K562 (cell line): ENCODE results near the gene BIRC6. TPM values are rescaled to one million over a fixed set of nuclear protein-coding genes. Genes with fewer than 3 reads are reported as not detected.

Experiments used
- ATAC-seq: fragments of 200-7000 bp; cut with Tn5 transposase; 3 replicates; pipeline ENCODE4 v1.9.1; 2020; ENCODE audit warnings: moderate library complexity
- BruUV-seq: library from RNA; stranded (reverse); fragments of 400-500 nt; replicated peaks from 2 replicates; lab custom pipeline; 2021; lab: Mats Ljungman, UMichigan
- CTCF ChIA-PET: fragments of 300-600 bp; formaldehyde crosslinking; extraction: SDS; loops from one replicate; lab custom pipeline; 2021; ENCODE audit warnings: low intra/inter-chr PET ratio; lab: Yijun Ruan, JAX
- POLR2A ChIA-PET: fragments of 300-600, 350-650 bp; sonication (Branson Sonifier 250); formaldehyde crosslinking; extraction: SDS; loops from one replicate; lab custom pipeline; 2021; ENCODE audit warnings: antibody characterized with exemption, inconsistent platforms; lab: Yijun Ruan, JAX
- DNase-seq, 4 experiments: peaks; one replicate each; pipeline versions ENCODE4 v3.0.0 to v3.0.0-alpha.2; 2011 to 2018; ENCODE audit warnings: low spot score in 3 of 4, mixed read lengths in 3 of 4; ENCODE audit errors: extremely low read depth in 1 of 4
- FAIRE-seq: peaks from 2 replicates; lab custom pipeline; 2011; peaks lifted over from hg19 to GRCh38; lab: Jason Lieb, UNC
- H2AFZ ChIP-seq: 2 replicates; pipeline ENCODE4 v1.6.0; 2011; ENCODE audit warnings: low read depth, low read length, control low read depth, inconsistent platforms
- H3K27ac ChIP-seq: fragments of 200-600 bp; 3 replicates; pipeline ENCODE4 v1.8.0; 2011; ENCODE audit warnings: low read depth, mild to moderate bottlenecking, control low read depth, inconsistent platforms, low read length, moderate library complexity, mixed read lengths; ENCODE audit errors: extremely low read depth
- H3K27me3 ChIP-seq, 2 experiments: fragments of 300-600 bp in 1 of 2; 2 replicates in 1 of 2; 3 replicates in 1 of 2; pipeline versions ENCODE4 v1.6.0 to v1.8.0; 2011; ENCODE audit warnings: inconsistent platforms in 2 of 2, low read length in 2 of 2, mild to moderate bottlenecking in 1 of 2, mixed read lengths in 1 of 2, moderate library complexity in 1 of 2; ENCODE audit not compliant: control insufficient read depth in 2 of 2, insufficient read depth in 2 of 2
- H3K36me3 ChIP-seq: fragments of 300-600 bp; 3 replicates; pipeline ENCODE4 v1.8.0; 2011; ENCODE audit warnings: mild to moderate bottlenecking, low read length, inconsistent platforms; ENCODE audit not compliant: control insufficient read depth, insufficient read depth
- H3K4me1 ChIP-seq, 2 experiments: fragments of 200-600 bp in 1 of 2; replicated peaks in 1 of 2; 2 replicates in 1 of 2; 3 replicates in 1 of 2; pipeline versions ENCODE4 v1.5.1 to v1.8.0; 2011; ENCODE audit warnings: inconsistent platforms in 2 of 2, low read length in 2 of 2, mild to moderate bottlenecking in 1 of 2, mixed read lengths in 1 of 2, moderate library complexity in 1 of 2; ENCODE audit not compliant: control insufficient read depth in 2 of 2, insufficient read depth in 2 of 2
- H3K4me2 ChIP-seq: 2 replicates; pipeline ENCODE4 v1.6.1; 2011; ENCODE audit warnings: low read length, control low read depth, inconsistent platforms, mixed read lengths; ENCODE audit not compliant: insufficient read depth
- H3K4me3 ChIP-seq: fragments of 200-600 bp; sonication (generic), shearing (Covaris generic); 2 replicates; pipeline ENCODE4 v1.5.1; 2016; ENCODE audit warnings: control low read depth, inconsistent platforms
- H3K79me2 ChIP-seq: fragments of 200-600 bp; 3 replicates; pipeline ENCODE4 v1.8.0; 2011; ENCODE audit warnings: low read length, inconsistent platforms; ENCODE audit not compliant: control insufficient read depth, insufficient read depth
- H3K9ac ChIP-seq, 2 experiments: 2 replicates each; pipeline versions ENCODE4 v1.6.0 to v1.6.1; 2011; ENCODE audit warnings: low read depth in 2 of 2, low read length in 2 of 2, control low read depth in 1 of 2, inconsistent platforms in 1 of 2, mild to moderate bottlenecking in 1 of 2, mixed read lengths in 1 of 2; ENCODE audit not compliant: insufficient read depth in 1 of 2
- H3K9me1 ChIP-seq: one replicate; pipeline ENCODE4 v1.6.0; 2011; ENCODE audit warnings: inconsistent platforms, mild to moderate bottlenecking, low read length, moderate library complexity; ENCODE audit not compliant: control insufficient read depth, insufficient read depth
- H3K9me3 ChIP-seq: replicated peaks from 2 replicates; pipeline ENCODE4 v1.5.1; 2011; ENCODE audit warnings: low read depth, low read length, inconsistent platforms; ENCODE audit not compliant: control insufficient read depth, insufficient read depth
- H4K20me1 ChIP-seq: replicated peaks from 2 replicates; pipeline ENCODE4 v1.6.1; 2011; ENCODE audit warnings: low read length, inconsistent platforms, mixed read lengths; ENCODE audit not compliant: control insufficient read depth, insufficient read depth
- EHMT2 ChIP-seq: fragments of 450-650 bp; IDR thresholded peaks from 2 replicates; pipeline ENCODE4 v1.6.1; 2018; ENCODE audit warnings: antibody characterized with exemption
- ETV1 ChIP-seq: fragments of 450-650 bp; conservative IDR thresholded peaks from 2 replicates; pipeline ENCODE4 v1.6.1; 2016; ENCODE audit warnings: missing genetic modification characterization, control low read depth, low read depth, missing compliant biosample characterization
- NCOA2 ChIP-seq, 2 experiments: fragments of 450-650 bp; IDR thresholded peaks; 2 replicates each; pipeline ENCODE4 v1.6.1; 2018; ENCODE audit warnings: mild to moderate bottlenecking in 2 of 2, moderate library complexity in 1 of 2; ENCODE audit not compliant: partially characterized antibody in 2 of 2
- NR3C1 ChIP-seq: sonication (generic); formaldehyde crosslinking; IDR thresholded peaks from 2 replicates; pipeline ENCODE4 v1.8.1; 2022; ENCODE audit warnings: missing genetic modification reagents
- RBM25 ChIP-seq: fragments of 200-400 bp; formaldehyde crosslinking; IDR thresholded peaks from 2 replicates; pipeline ENCODE4 v1.6.1; 2018; ENCODE audit warnings: low read length, low read depth, moderate library complexity; ENCODE audit not compliant: severe bottlenecking
- SAFB ChIP-seq: fragments of 200-400 bp; formaldehyde crosslinking; IDR thresholded peaks from 2 replicates; pipeline ENCODE4 v1.6.1; 2017; ENCODE audit warnings: low read depth, low read length, borderline replicate concordance
- SMARCB1 ChIP-seq: IDR thresholded peaks from 2 replicates; pipeline ENCODE4 v1.6.1; 2011; ENCODE audit warnings: improper control_type of control experiment, low read depth; ENCODE audit not compliant: insufficient read length
- SP2 ChIP-seq: IDR thresholded peaks from 2 replicates; pipeline ENCODE4 v1.6.1; 2011; ENCODE audit warnings: mild to moderate bottlenecking, low read depth, low read length, moderate library complexity; ENCODE audit not compliant: poor library complexity, severe bottlenecking; ENCODE audit errors: extremely low read depth
- TCFL5 ChIP-seq: fragments of 250-450 bp; sonication (Bioruptor Pico); conservative IDR thresholded peaks from 2 replicates; pipeline ENCODE4 v1.6.1; 2021; ENCODE audit warnings: mild to moderate bottlenecking, moderate library complexity, matching md5 sums
- ZNF121 ChIP-seq: sonication (generic); formaldehyde crosslinking; conservative IDR thresholded peaks from 2 replicates; pipeline ENCODE4 v1.8.0; 2022; ENCODE audit warnings: missing genetic modification reagents
- ZNF444 ChIP-seq: fragments of 250-450 bp; sonication (Bioruptor Pico); IDR thresholded peaks from 2 replicates; pipeline ENCODE4 v1.4.0; 2020; ENCODE audit warnings: mild to moderate bottlenecking, moderate library complexity
- ZNF780A ChIP-seq: fragments of 250-450 bp; sonication (Bioruptor Pico); IDR thresholded peaks from 2 replicates; pipeline ENCODE4 v1.5.0; 2021; ENCODE audit warnings: mild to moderate bottlenecking
- WGBS: fragments of 100-300 bp; shearing (Covaris generic); methylation state at CpG from one replicate; pipeline ENCODE4 v1.1.6; 2016; ENCODE audit warnings: low coverage, mixed read lengths; ENCODE audit not compliant: insufficient coverage; ENCODE audit errors: missing lambda C conversion rate; 5-methylcytosine and 5-hydroxymethylcytosine counted together
- in situ Hi-C: fragments of 300-500 bp; cut with MboI; formaldehyde crosslinking; loops from 4 replicates; pipeline ENCODE4 v1.15.0; 2018; ENCODE audit warnings: inconsistent platforms, mixed read lengths
- intact Hi-C: fragments of 100-400 bp; cut with micrococcal nuclease; formaldehyde crosslinking; loops from 2 replicates; pipeline ENCODE4 v1.14.2; 2022
- polyA plus RNA-seq, 8 experiments: library from polyadenylated mRNA; depleted of rRNA in 4 of 8; stranded (reverse) in 5 of 8; unstranded in 3 of 8; fragments of >200 nt; fragmentation: Nextera tagmentation in 2 of 8; fragmentation: Illumina TruSeq in 1 of 8; extraction: Ambion mirVana in 2 of 8; extraction: Trizol in 1 of 8; gene quantifications; 2 replicates each; pipeline versions ENCODE4 v1.2.1 to v1.2.3, GENCODE V29; 2011 to 2014; ENCODE audit warnings: inconsistent platforms in 1 of 8, missing spikeins in 1 of 8
- total RNA-seq, 7 experiments: library from RNA; depleted of rRNA in 6 of 7; stranded (reverse); fragments of >200 nt in 6 of 7; fragmentation: Illumina TruSeq in 2 of 7; extraction: Trizol in 2 of 7; gene quantifications; 2 replicates each; pipeline versions ENCODE4 v1.2.1 to v1.2.3, GENCODE V29; 2011 to 2021; ENCODE audit warnings: low replicate concordance in 1 of 7
- TF ChIP-seq, protein P1 (sequence below): fragments of 150-350 bp; IDR thresholded peaks from 2 replicates; pipeline ENCODE4 v1.6.1; 2014; ENCODE audit warnings: low read depth, mild to moderate bottlenecking, low read length, borderline replicate concordance
- TF ChIP-seq, protein P2 (sequence below): fragments of 250-450 bp; sonication (Bioruptor Pico); IDR thresholded peaks from 2 replicates; pipeline ENCODE4 v1.4.0; 2020; ENCODE audit warnings: borderline replicate concordance

The BIRC6 gene
- total and polyA plus RNA-seq, 9 of the 15 experiments (the other 6 are each of a cell fraction or from before 2014, with no cell fraction given): 18.8 to 110 (median 49.8) TPM

DNA sequence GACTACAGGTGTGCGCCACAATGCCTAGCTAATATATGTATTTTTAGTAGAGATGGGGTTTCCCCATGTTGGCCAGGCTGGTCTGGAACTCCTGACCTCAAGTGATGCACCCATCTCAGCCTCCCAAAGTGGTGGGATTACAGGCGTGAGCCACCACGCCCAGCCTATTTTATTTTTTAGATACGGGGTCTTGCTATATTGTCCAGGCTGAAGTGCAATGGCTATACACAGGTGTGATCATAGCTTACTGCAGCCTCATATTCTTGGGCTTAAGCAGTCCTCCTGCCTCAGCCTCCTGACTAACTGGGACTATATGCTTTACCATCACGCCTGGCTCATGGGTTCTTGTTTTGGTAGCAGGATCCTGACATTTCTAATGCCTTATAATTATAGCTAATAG is 42.4 kb downstream of the BIRC6 start:
- POLR2A ChIA-PET: interaction anchor here (1.0 kb wide), 1 partner anchor 9 kb away, joined by 3 read pairs; no protein-coding TSS in a partner anchor

More for the DNA sequence above, 42.4 kb downstream of the BIRC6 start:
- no peaks in the 10 kb centered on the region for H3K9me3 ChIP-seq
- H3K9me1 ChIP-seq: no peaks in the 10 kb centered on the region
- H3K4me1 ChIP-seq: no peaks in the 10 kb centered on the region
- in situ Hi-C loops (no loop called here), intact Hi-C loops (no loop called here)
- DNase-seq (no peak), ATAC-seq (no peak), FAIRE-seq (no peak)
- H3K79me2 ChIP-seq: no peaks in the 10 kb centered on the region; the same call in 2 of the 3 replicates
- no peak overlapping the region for H3K4me3 ChIP-seq
- TF ChIP-seq ZNF780A (CRISPR knock-in tag): no peak
- no peak for TF ChIP-seq NR3C1
- TF ChIP-seq, protein P1, sequence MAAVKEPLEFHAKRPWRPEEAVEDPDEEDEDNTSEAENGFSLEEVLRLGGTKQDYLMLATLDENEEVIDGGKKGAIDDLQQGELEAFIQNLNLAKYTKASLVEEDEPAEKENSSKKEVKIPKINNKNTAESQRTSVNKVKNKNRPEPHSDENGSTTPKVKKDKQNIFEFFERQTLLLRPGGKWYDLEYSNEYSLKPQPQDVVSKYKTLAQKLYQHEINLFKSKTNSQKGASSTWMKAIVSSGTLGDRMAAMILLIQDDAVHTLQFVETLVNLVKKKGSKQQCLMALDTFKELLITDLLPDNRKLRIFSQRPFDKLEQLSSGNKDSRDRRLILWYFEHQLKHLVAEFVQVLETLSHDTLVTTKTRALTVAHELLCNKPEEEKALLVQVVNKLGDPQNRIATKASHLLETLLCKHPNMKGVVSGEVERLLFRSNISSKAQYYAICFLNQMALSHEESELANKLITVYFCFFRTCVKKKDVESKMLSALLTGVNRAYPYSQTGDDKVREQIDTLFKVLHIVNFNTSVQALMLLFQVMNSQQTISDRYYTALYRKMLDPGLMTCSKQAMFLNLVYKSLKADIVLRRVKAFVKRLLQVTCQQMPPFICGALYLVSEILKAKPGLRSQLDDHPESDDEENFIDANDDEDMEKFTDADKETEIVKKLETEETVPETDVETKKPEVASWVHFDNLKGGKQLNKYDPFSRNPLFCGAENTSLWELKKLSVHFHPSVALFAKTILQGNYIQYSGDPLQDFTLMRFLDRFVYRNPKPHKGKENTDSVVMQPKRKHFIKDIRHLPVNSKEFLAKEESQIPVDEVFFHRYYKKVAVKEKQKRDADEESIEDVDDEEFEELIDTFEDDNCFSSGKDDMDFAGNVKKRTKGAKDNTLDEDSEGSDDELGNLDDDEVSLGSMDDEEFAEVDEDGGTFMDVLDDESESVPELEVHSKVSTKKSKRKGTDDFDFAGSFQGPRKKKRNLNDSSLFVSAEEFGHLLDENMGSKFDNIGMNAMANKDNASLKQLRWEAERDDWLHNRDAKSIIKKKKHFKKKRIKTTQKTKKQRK: no peak
- TF ChIP-seq ETV1 (tag): no peak
- TF ChIP-seq NCOA2 (IDR thresholded peaks at IDR 0.05; ENCODE audit: partially characterized antibody in 2 of 2): no peak
- TF ChIP-seq SMARCB1: no peak
- peak; percentile 46 for TF ChIP-seq ZNF121 (CRISPR knock-in tag)
- peak; percentile 30 for TF ChIP-seq RBM25
- no peak for TF ChIP-seq SAFB
- TF ChIP-seq, protein P2, sequence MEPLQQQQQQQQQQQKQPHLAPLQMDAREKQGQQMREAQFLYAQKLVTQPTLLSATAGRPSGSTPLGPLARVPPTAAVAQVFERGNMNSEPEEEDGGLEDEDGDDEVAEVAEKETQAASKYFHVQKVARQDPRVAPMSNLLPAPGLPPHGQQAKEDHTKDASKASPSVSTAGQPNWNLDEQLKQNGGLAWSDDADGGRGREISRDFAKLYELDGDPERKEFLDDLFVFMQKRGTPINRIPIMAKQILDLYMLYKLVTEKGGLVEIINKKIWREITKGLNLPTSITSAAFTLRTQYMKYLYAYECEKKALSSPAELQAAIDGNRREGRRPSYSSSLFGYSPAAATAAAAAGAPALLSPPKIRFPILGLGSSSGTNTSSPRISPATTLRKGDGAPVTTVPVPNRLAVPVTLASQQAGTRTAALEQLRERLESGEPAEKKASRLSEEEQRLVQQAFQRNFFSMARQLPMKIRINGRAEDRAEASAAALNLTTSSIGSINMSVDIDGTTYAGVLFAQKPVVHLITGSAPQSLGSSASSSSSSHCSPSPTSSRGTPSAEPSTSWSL (CRISPR knock-in tag): no peak
- no peak for TF ChIP-seq ZNF444 (CRISPR knock-in tag)
- TF ChIP-seq EHMT2: no peak
- no peak for TF ChIP-seq TCFL5 (CRISPR knock-in tag)
- no peak for TF ChIP-seq SP2
- peaks cover 72% of the 10 kb centered on the region for H3K36me3 ChIP-seq
- H2AFZ ChIP-seq: no peak overlapping the region
- no peaks in the 10 kb centered on the region for H4K20me1 ChIP-seq
- H3K9ac ChIP-seq: no peak overlapping the region
- H3K27ac ChIP-seq: no peak overlapping the region
- H3K27me3 ChIP-seq: no peaks in the 10 kb centered on the region
- WGBS: 95% methylated on average over 5 of the region's 5 CpGs
- BruUV-seq: no TSS peak
- CTCF ChIA-PET: no interaction called here
- no peak overlapping the region for H3K4me2 ChIP-seq
